Activated naive CD8-positive, alpha-beta T cell treated with anti-CD3 and anti-CD28 coated beads, Interleukin-2, amount 10 ng/mL, durations not matched to agents 7 days and 5 days (primary cell): ENCODE measurements around the gene PRPF6. TPM values are rescaled to one million over a fixed set of nuclear protein-coding genes. Genes with fewer than 3 reads are reported as not detected.
"Not testable (repeated sequence)": the region's sequence is repeated elsewhere in the genome, so short reads cannot be mapped to it uniquely, and the experiment has no call there.

Experiments used
- ATAC-seq: fragments of 150-1000 bp; cut with Tn5 transposase; one replicate; pipeline ENCODE4 v1.10.0; 2021; ENCODE audit warnings: low read depth, moderate library complexity
- POLR2A ChIA-PET: fragments of 350-600 bp; sonication (Branson Sonifier 250); formaldehyde crosslinking; loops from one replicate; lab custom pipeline; 2021; ENCODE audit warnings: antibody characterized with exemption; lab: Charles Lee
- DNase-seq: peaks from one replicate; pipeline ENCODE4 v3.0.0; 2021
- H3K27ac Mint-ChIP-seq: one replicate; pipeline ENCODE4 v1.8.0; 2022; ENCODE audit warnings: mild to moderate bottlenecking, mixed read lengths
- H3K27me3 Mint-ChIP-seq: one replicate; pipeline ENCODE4 v1.8.0; 2022; ENCODE audit warnings: mild to moderate bottlenecking, moderate library complexity, mixed read lengths
- H3K36me3 Mint-ChIP-seq: one replicate; pipeline ENCODE4 v1.8.0; 2021; ENCODE audit warnings: mild to moderate bottlenecking, mixed read lengths
- H3K4me1 Mint-ChIP-seq: one replicate; pipeline ENCODE4 v1.8.0; 2021; ENCODE audit warnings: mixed read lengths
- H3K4me3 Mint-ChIP-seq: one replicate; pipeline ENCODE4 v1.8.0; 2022; ENCODE audit warnings: mild to moderate bottlenecking, moderate library complexity, mixed read lengths
- H3K9me3 Mint-ChIP-seq: one replicate; pipeline ENCODE4 v1.8.0; 2021; ENCODE audit warnings: mixed read lengths
- total RNA-seq, 2 experiments: library from RNA; stranded (reverse); gene quantifications; one replicate each; pipeline ENCODE4 v1.2.3, GENCODE V29; 2021

PRPF6 gene
- total RNA-seq, 2 experiments from 2014 or later = 76.7 to 78.4 TPM

- ATAC-seq (peak; percentile 19), DNase-seq (peak; percentile 64)
- H3K36me3 Mint-ChIP-seq = peaks cover 8% of the 10 kb centered on the region
- H3K4me1 Mint-ChIP-seq = peaks cover 18% of the 10 kb centered on the region
- H3K27ac Mint-ChIP-seq = peak overlapping the region; percentile 84
- H3K4me3 Mint-ChIP-seq = peak overlapping the region; percentile 86
- peaks cover 4% of the 10 kb centered on the region for H3K27me3 Mint-ChIP-seq
- H3K9me3 Mint-ChIP-seq = no peaks in the 10 kb centered on the region
- POLR2A ChIA-PET = interaction anchor here (0.8 to 1.5 kb wide), 5 partner anchors 9 to 94 kb away, joined by 3 to 6 read pairs (median 4); partner anchors contain the start of genes SAMD10 and UCKL1
These were observed 11.8 kb upstream of the PRPF6 start for GRCh38 chr20:63968928-63969760.

- Mint-ChIP-seq H3K4me1 (peaks cover 18% of the 10 kb centered on the region), H3K36me3 (peaks cover 13% of the 10 kb centered on the region), H3K9me3 (no peaks in the 10 kb centered on the region), H3K27ac (peak within 1 kb of the TSS; percentile 84), H3K27me3 (peaks cover 4% of the 10 kb centered on the region), H3K4me3 (peak within 1 kb of the TSS; percentile 86)
- ATAC-seq (peak; percentile 27), DNase-seq (peak; percentile 63)
- POLR2A ChIA-PET = interaction anchor here (0.7 kb wide), 1 partner anchor 9 kb away, joined by 3 read pairs; the partner anchor contains the start of gene SAMD10
These were observed 10.9 kb upstream of the PRPF6 start, which contains the start of gene ZNF512B for GRCh38 chr20:63969838-63970713. TSS of gene ZNF512B (minus strand) at chr20:63969930. CDS start at chr20:63967950, 1,980 bp downstream.

DNA sequence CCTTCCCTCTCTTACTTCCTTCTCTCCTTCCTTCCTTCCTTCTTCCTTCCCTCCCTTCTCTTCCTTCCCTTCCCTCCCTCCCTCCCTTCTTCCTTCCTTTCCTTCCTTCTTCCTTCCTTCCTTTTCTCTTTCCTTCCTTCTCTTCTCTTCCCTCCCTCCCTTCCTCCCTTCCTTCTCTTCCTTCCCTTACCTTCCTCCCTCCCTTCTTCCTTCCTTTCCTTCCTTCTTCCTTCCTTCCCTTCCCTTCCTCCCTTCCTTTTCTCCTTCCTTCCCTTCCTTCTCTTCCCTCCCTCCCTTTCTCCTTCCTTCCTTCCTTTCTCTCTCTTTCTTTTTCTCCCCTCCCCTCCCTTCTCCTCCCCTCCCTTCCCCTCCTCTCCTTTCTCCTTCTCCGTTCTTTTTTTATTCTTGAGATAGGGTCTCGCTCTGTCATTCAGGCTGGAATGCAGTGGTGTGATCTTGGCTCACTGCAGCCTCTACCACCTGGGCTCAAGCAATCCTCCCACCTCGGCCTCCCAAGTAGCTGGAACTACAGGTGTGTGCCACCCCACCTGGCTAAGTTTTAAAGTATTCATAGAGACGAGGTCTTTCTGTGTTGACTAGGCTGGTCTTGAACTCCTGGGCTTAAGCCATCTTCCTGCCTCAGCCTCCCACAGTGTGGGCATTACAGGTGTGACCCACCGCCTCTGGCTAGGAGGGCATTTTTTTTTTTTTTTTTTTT is 10.1 kb upstream of the PRPF6 start:
- peaks cover 13% of the 10 kb centered on the region for H3K36me3 Mint-ChIP-seq
- POLR2A ChIA-PET = interaction anchor here (1.2 kb wide), 1 partner anchor 10 kb away, joined by 3 read pairs; the partner anchor contains the start of gene PRPF6
- peak overlapping the region; percentile 55 for H3K4me3 Mint-ChIP-seq
- H3K4me1 Mint-ChIP-seq = peaks cover 18% of the 10 kb centered on the region
- H3K27me3 Mint-ChIP-seq = peaks cover 4% of the 10 kb centered on the region
- ATAC-seq (no peak), DNase-seq (no peak)
- H3K9me3 Mint-ChIP-seq = no peaks in the 10 kb centered on the region
- H3K27ac Mint-ChIP-seq = peak overlapping the region; percentile 82

DNA sequence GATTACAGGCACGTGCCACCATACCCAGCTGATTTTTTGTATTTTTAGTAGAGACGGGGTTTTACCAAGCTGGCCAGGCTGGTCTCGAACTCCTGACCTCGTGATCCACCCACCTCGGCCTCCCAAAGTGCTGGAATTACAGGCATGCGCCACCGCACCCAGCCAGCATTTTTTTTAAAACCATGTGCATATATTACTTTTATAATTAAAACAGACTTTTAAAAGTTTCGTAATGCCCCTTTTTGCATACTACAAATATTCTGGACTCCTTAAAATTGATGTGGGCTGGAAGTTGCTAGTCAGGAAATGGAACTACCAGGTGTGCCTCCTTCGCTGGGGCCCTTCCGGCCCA is 9.0 kb upstream of the PRPF6 start:
- peaks cover 27% of the 10 kb centered on the region for H3K4me1 Mint-ChIP-seq
- not testable (repeated sequence) for H3K27ac Mint-ChIP-seq, H3K9me3 Mint-ChIP-seq, H3K27me3 Mint-ChIP-seq, H3K4me3 Mint-ChIP-seq, DNase-seq, ATAC-seq
- POLR2A ChIA-PET = interaction anchor here (1.2 kb wide), 1 partner anchor 9 kb away, joined by 3 read pairs; the partner anchor contains the start of gene PRPF6
- peaks cover 16% of the 10 kb centered on the region for H3K36me3 Mint-ChIP-seq

DNA sequence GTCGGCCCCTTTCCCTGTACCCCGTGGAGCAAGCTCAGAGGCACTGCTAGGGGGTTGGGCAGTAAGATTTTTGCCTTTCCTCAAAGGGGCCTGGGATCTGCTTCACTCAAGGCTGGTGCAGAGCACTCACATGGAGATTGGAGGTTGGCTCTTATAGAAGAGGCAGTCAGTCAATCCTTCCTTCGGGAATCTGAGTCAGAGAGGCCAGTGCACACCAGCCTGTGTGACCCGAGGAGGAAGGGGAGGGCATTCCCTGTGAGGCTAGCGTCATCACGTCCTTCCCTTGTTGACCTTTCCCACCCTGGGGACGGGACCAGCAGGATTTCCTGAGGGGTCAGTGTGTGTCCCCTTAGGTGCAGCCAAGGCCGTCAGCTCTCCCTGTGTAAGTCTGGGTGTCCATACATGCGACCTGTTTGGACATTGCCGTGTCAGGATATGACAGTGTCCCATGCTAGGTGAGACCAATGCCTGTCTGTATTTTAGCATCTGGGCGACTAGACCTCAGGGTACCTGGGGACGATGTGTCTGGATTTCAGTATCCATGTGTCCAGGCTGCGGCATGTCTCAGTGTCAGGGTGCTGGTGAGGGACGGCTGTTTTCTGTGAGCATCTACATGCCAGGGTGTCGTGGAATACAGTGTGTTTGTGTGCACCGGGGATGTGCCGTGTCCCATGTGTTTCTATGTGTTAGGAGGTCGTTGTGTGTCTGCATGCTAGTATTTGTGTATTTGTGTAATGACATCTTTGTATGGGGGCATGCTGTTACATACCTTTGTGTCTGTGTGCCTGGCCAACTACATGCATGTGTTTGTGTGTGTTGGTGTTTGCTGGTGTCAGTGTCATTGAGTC is 8.4 kb upstream of the PRPF6 start:
- peaks cover 4% of the 10 kb centered on the region for H3K27me3 Mint-ChIP-seq
- ATAC-seq = no peak
- peaks cover 32% of the 10 kb centered on the region for H3K4me1 Mint-ChIP-seq
- POLR2A ChIA-PET = interaction anchor here (1.2 to 2.1 kb wide), 2 partner anchors 8 to 16 kb away, joined by 3 to 11 read pairs; partner anchors contain the start of genes PRPF6 and UCKL1
- no peak for DNase-seq
- peak overlapping the region; percentile 11 for H3K27ac Mint-ChIP-seq
- H3K9me3 Mint-ChIP-seq = no peaks in the 10 kb centered on the region
- H3K36me3 Mint-ChIP-seq = peaks cover 16% of the 10 kb centered on the region
- no peak overlapping the region for H3K4me3 Mint-ChIP-seq

- Mint-ChIP-seq H3K4me3 (no peak overlapping the region), H3K4me1 (peaks cover 38% of the 10 kb centered on the region), H3K9me3 (no peaks in the 10 kb centered on the region), H3K36me3 (peaks cover 16% of the 10 kb centered on the region), H3K27me3 (peaks cover 4% of the 10 kb centered on the region), H3K27ac (peak overlapping the region; percentile 11)
- POLR2A ChIA-PET = interaction anchor here (1.1 to 2.1 kb wide), 2 partner anchors 16 to 65 kb away, joined by 4 to 11 read pairs; partner anchors contain the start of gene UCKL1
- no peak for DNase-seq
- no peak for ATAC-seq
These were observed 7.8 kb upstream of the PRPF6 start for GRCh38 chr20:63973160-63973479.

DNA sequence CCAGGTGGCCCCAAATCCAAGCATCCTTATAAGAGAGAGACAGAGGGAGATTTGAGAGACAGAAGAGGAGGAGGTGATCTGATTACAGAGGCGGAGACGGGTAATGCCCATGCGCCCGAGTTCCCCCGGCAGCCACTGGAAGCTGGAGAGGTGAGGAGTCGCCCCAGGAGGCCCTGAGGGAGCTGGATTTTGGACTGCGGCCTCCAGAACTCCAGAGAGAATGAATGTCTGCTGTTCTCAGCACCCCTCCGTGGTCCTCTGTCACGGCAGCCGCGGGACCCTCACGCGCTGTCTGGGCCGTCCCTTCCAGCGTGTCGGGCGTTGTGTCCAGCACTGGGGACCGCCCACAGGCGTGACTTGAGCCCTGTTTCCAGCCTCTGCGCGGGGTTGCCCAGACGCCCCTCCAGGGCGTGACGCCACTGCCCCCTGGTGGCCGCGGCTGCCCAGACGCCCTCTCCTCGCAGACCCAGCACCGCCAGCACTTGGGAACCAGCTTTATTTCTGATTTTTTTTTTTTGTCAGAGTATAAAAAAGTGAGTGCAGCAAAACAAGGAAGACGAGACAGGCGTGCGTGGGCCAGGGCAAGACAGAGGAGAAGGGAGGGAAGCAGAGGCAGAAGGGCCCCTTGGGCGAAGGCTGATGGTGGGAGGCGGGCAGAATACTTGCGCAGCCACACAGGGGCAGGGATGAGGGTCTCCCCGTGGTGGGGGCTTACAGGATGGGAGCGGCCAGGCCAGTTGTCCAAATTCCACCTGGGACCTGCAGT is 7.1 kb upstream of the PRPF6 start:
- Mint-ChIP-seq H3K9me3 (no peaks in the 10 kb centered on the region), H3K27me3 (peaks cover 4% of the 10 kb centered on the region), H3K4me3 (no peak overlapping the region), H3K36me3 (peaks cover 16% of the 10 kb centered on the region), H3K4me1 (peaks cover 37% of the 10 kb centered on the region), H3K27ac (no peak overlapping the region)
- peak; percentile 91 for DNase-seq
- POLR2A ChIA-PET = interaction anchor here (0.6 to 2.1 kb wide), 4 partner anchors 17 to 334 kb away, joined by 3 to 11 read pairs (median 4); partner anchors contain the start of gene UCKL1
- ATAC-seq = peak; percentile 44

- ATAC-seq (no peak), DNase-seq (peak; percentile 31)
- Mint-ChIP-seq H3K9me3 (no peaks in the 10 kb centered on the region), H3K36me3 (peaks cover 16% of the 10 kb centered on the region), H3K4me1 (peaks cover 34% of the 10 kb centered on the region), H3K27ac (no peak overlapping the region), H3K27me3 (peaks cover 2% of the 10 kb centered on the region), H3K4me3 (no peak overlapping the region)
- POLR2A ChIA-PET = interaction anchor here (2.1 kb wide), 1 partner anchor 18 kb away, joined by 11 read pairs; the partner anchor contains the start of gene UCKL1
These were observed 6.3 kb upstream of the PRPF6 start for GRCh38 chr20:63974402-63975200.

- Mint-ChIP-seq H3K4me1 (peaks cover 45% of the 10 kb centered on the region), H3K36me3 (peaks cover 16% of the 10 kb centered on the region), H3K27ac (peak overlapping the region; percentile 68), H3K4me3 (peak overlapping the region; percentile 14)
- H3K27me3 Mint-ChIP-seq, DNase-seq, POLR2A ChIA-PET, ATAC-seq, H3K9me3 Mint-ChIP-seq: not testable (repeated sequence)
These were observed 4.4 kb upstream of the PRPF6 start for GRCh38 chr20:63976511-63976910.

GRCh38 chr20:63976980-63977738 is 3.8 kb upstream of the PRPF6 start:
- H3K27me3 Mint-ChIP-seq = no peaks in the 10 kb centered on the region
- DNase-seq (peak; percentile 32), ATAC-seq (no peak)
- peaks cover 48% of the 10 kb centered on the region for H3K4me1 Mint-ChIP-seq
- H3K4me3 Mint-ChIP-seq = peak overlapping the region; percentile 75
- peak overlapping the region; percentile 90 for H3K27ac Mint-ChIP-seq
- peaks cover 20% of the 10 kb centered on the region for H3K36me3 Mint-ChIP-seq
- POLR2A ChIA-PET = interaction anchor here (0.9 to 1.5 kb wide), 4 partner anchors 8 to 112 kb away, joined by 3 to 16 read pairs (median 3); partner anchors contain the start of genes TPD52L2 and UCKL1
- no peaks in the 10 kb centered on the region for H3K9me3 Mint-ChIP-seq
